Esophagus squamous epithelium (tissue), 5 donors: ENCODE data around the gene SETBP1. TPM values are rescaled to one million over a fixed set of nuclear protein-coding genes. Genes with fewer than 3 reads are reported as not detected.

Experiments
- DNase-seq: peaks from one replicate; lab custom pipeline; 2025; lab: John Stamatoyannopoulos, UW
- H3K27ac ChIP-seq, 4 donors: fragments of 200-600 bp; sonication (generic); one replicate each; pipeline ENCODE4 v1.5.1; 2016 to 2019; ENCODE audit warnings: mild to moderate bottlenecking in 1 of 4
- H3K27me3 ChIP-seq, 4 donors: fragments of 200-600 bp; sonication (generic); 1 replicate in 3 of 4; 2 replicates in 1 of 4; pipeline versions ENCODE4 v1.5.1 to v1.6.0; 2017 to 2021; ENCODE audit warnings: antibody characterized with exemption in 1 of 4
- H3K36me3 ChIP-seq, 3 donors: fragments of 200-600 bp; sonication (generic); one replicate each; pipeline ENCODE4 v1.5.1; 2016 to 2019
- H3K4me1 ChIP-seq, 3 donors: fragments of 200-600 bp; sonication (generic); one replicate each; pipeline ENCODE4 v1.5.1; 2017 to 2019
- H3K4me3 ChIP-seq, 4 donors: fragments of 200-600 bp; sonication (generic); 1 replicate in 3 of 4; 2 replicates in 1 of 4; pipeline ENCODE4 v1.5.1; 2016 to 2019; ENCODE audit warnings: mild to moderate bottlenecking in 2 of 4, moderate library complexity in 1 of 4
- H3K9me3 ChIP-seq, 3 donors: fragments of 200-600 bp; sonication (generic); one replicate each; pipeline ENCODE4 v1.5.1; 2016 to 2019
- CTCF ChIP-seq, 6 experiments: fragments of 450-650 bp in 4 of 6; fragments of 200-600 bp in 2 of 6; sonication (generic) in 2 of 6; IDR thresholded peaks; one replicate each; pipeline ENCODE4 v1.5.1; 2016 to 2019; ENCODE audit warnings: antibody characterized with exemption in 6 of 6, mild to moderate bottlenecking in 4 of 6, moderate library complexity in 4 of 6
- POLR2A ChIP-seq, 4 donors: fragments of 450-650 bp; IDR thresholded peaks; one replicate each; pipeline ENCODE4 v1.6.1; 2017; ENCODE audit warnings: antibody characterized with exemption in 4 of 4, mild to moderate bottlenecking in 4 of 4, moderate library complexity in 3 of 4
- WGBS, 2 donors: methylation state at CpG; one replicate each; pipeline ENCODE4 v1.1.5; 2018; 5-methylcytosine and 5-hydroxymethylcytosine counted together
- intact Hi-C: fragments of 100-400 bp; cut with DNase I; formaldehyde crosslinking; loops from one replicate; pipeline ENCODE4 v1.15.0; 2022
- total RNA-seq, 4 donors: library from RNA; depleted of rRNA; stranded (reverse); fragments of >200 nt; gene quantifications; one replicate each; pipeline ENCODE4 v1.1.0, GENCODE V29; 2016
- donor health status: DM: yes; HTN: yes; CAD: no.

Gene SETBP1
- total RNA-seq, 4 donors from 2014 or later, result 2.6 to 18.5 (median 6.4) TPM

- peaks cover 0 to 5% (median 0%) of the 10 kb centered on the region in 3 donors for H3K4me1 ChIP-seq
- no peaks in the 10 kb centered on the region for H3K27me3 ChIP-seq
- intact Hi-C loops, result no loop called here
- WGBS, 2 donors, result 72 to 87% methylated on average over 3 of the region's 3 CpGs
- H3K27ac ChIP-seq, result no peak overlapping the region
- no peak overlapping the region for H3K4me3 ChIP-seq
- no peaks in the 10 kb centered on the region for H3K36me3 ChIP-seq
- no peak for TF ChIP-seq POLR2A (IDR thresholded peaks at IDR 0.05)
- peak in 1 of 6 experiments; percentile 9 for TF ChIP-seq CTCF (IDR thresholded peaks at IDR 0.05)
- no peaks in the 10 kb centered on the region for H3K9me3 ChIP-seq
- DNase-seq, result no peak
These were observed 345.5 kb downstream of the SETBP1 start for GRCh38 chr18:45026162-45026561.

GRCh38 chr18:45034179-45034578, 353.5 kb downstream of the SETBP1 start:
- no peak overlapping the region for H3K4me3 ChIP-seq
- WGBS, 2 donors, result 87 to 90% methylated on average over 7 to 8 of the region's 8 CpGs
- no peak overlapping the region for H3K27ac ChIP-seq
- DNase-seq, result no peak
- no peaks in the 10 kb centered on the region for H3K27me3 ChIP-seq
- intact Hi-C loops, result no loop called here
- H3K9me3 ChIP-seq, result no peaks in the 10 kb centered on the region
- TF ChIP-seq POLR2A (IDR thresholded peaks at IDR 0.05), result no peak
- TF ChIP-seq CTCF (IDR thresholded peaks at IDR 0.05), result no peak
- no peaks in the 10 kb centered on the region for H3K4me1 ChIP-seq
- no peaks in the 10 kb centered on the region for H3K36me3 ChIP-seq

GRCh38 chr18:45037618-45038017, 356.9 kb downstream of the SETBP1 start:
- H3K27ac ChIP-seq, result no peak overlapping the region
- no peaks in the 10 kb centered on the region for H3K27me3 ChIP-seq
- no peak for DNase-seq
- H3K4me1 ChIP-seq, result no peaks in the 10 kb centered on the region
- intact Hi-C loops, result no loop called here
- H3K36me3 ChIP-seq, result no peaks in the 10 kb centered on the region
- WGBS, 2 donors, result 81 to 85% methylated on average over 2 of the region's 2 CpGs
- TF ChIP-seq POLR2A (IDR thresholded peaks at IDR 0.05) (no peak), CTCF (IDR thresholded peaks at IDR 0.05) (no peak)
- H3K9me3 ChIP-seq, result no peaks in the 10 kb centered on the region
- no peak overlapping the region for H3K4me3 ChIP-seq

GRCh38 chr18:45039376-45039775, 358.7 kb downstream of the SETBP1 start:
- no peak overlapping the region for H3K27ac ChIP-seq
- intact Hi-C loops, result no loop called here
- TF ChIP-seq POLR2A (IDR thresholded peaks at IDR 0.05), result no peak
- no peak for TF ChIP-seq CTCF (IDR thresholded peaks at IDR 0.05)
- H3K4me3 ChIP-seq, result no peak overlapping the region
- DNase-seq, result no peak
- H3K27me3 ChIP-seq, result no peaks in the 10 kb centered on the region
- no peaks in the 10 kb centered on the region for H3K36me3 ChIP-seq
- 91 to 95% methylated on average over 4 of the region's 5 CpGs for WGBS, 2 donors
- H3K4me1 ChIP-seq, result no peaks in the 10 kb centered on the region
- no peaks in the 10 kb centered on the region for H3K9me3 ChIP-seq

- Histone ChIP-seq H3K27ac (no peak overlapping the region), H3K27me3 (no peaks in the 10 kb centered on the region), H3K4me3 (no peak overlapping the region), H3K36me3 (no peaks in the 10 kb centered on the region), H3K4me1 (no peaks in the 10 kb centered on the region), H3K9me3 (no peaks in the 10 kb centered on the region)
- DNase-seq, result no peak
- TF ChIP-seq CTCF (IDR thresholded peaks at IDR 0.05) (no peak), POLR2A (IDR thresholded peaks at IDR 0.05) (no peak)
- WGBS, 2 donors, result 88 to 100% methylated on average over 1 of the region's 1 CpG
- intact Hi-C loops, result no loop called here
These were observed 360.2 kb downstream of the SETBP1 start for GRCh38 chr18:45040879-45041278.
